HL-60/S4 (cell line): ENCODE measurements around the gene LMCD1.

Experiments
- in situ Hi-C: fragments of 300-500 bp; cut with MboI; formaldehyde crosslinking; loops from 2 replicates; pipeline ENCODE4 v1.14.3; 2022; ENCODE audit warnings: low sequenced_read_pairs

The LMCD1 gene

DNA sequence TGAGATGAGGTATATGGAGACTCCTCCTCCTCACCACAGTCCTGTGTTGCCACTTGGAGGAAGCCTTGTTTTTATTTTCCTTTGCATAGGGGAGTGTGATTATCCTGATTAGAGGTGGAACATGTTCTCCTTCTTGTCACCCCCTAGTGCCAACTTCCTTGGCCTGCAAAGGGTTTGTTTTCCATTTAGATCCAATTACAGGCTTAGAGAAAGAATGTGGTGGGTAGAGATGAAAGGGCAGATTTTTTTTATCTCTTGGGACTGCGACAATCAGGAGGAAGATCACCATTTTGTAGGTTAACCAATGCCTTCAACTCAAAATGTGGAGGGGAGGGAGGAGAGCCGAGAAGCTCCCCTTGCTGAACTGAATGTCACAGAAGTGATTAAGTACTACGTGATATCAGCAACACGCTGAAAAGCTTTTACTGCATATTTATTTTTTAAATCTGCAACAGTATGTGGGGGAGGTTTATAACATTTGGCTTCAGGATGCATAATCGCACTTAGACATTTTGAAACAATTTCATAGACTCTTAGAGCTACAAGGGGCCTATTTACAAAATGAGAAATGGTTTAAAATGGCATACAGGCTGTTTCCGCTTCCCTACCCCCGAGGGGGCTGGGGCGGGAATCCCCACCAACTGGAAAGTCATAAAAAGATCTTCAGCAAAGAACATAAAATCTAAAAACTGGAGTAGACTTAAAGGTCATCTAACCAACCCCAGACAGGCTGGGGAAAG lies 2.4 kb downstream of the LMCD1 start:
- in situ Hi-C loops: no loop called here

DNA sequence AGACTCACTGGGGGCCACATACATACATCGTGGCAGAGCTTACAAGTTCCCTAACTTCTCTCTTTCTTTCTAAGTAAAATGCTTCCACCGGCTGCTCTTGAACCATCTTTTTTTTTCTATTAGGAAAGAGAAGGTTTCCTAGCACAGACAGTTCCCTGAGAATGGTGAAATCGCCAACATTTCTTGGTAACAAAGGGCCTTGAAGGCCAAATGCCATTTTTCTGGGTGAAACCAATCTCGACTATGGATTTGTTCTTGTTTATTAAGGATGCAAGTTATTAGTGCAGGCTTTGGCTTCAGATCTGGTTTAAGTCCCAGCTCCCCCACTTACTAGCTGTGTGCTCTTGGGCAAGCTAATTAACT lies 3.0 kb downstream of the LMCD1 start:
- in situ Hi-C loops: no loop called here

DNA sequence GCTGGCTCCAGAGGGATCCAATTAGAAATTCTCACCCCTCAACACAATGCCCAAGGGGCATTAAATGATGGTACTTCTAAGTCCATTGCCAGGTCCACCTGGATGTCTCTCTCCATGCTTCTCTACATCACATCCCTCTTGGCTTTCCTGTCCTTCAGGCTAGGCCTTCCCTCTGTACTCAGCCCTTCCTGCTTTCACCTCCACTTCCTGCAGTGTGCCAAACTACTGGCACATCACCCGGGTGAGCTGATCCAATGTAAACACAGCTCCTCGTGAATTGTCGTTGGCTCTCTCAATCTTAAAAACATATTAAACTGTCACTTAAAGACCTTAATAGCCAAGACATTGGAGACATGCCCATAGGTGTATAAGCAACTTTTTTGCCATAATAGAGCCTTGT lies 4.0 kb downstream of the LMCD1 start:
- in situ Hi-C loops: no loop called here

DNA sequence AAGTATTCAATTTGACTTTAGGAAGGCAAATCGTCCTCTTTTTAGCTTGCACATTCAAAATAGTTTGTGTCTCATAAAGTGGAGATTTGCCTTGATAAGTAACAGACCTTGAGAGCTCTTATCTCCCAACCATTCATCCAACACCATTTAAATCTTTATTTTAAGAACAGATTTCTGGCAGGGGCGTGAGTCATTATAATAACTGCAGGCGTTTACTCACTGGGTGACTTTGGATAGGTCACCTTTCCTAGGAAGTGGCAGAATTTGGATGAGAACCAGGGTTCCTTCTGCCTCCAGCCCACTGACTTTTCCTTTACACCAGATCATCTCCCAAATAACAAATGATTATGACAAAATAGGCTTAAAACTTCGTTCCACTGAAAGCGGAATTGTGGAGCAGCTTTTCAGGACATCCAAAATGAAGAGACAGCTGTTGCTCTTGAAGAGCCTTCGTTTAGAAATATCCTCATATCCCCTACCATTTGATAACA lies 5.0 kb downstream of the LMCD1 start:
- in situ Hi-C loops: no loop called here

DNA sequence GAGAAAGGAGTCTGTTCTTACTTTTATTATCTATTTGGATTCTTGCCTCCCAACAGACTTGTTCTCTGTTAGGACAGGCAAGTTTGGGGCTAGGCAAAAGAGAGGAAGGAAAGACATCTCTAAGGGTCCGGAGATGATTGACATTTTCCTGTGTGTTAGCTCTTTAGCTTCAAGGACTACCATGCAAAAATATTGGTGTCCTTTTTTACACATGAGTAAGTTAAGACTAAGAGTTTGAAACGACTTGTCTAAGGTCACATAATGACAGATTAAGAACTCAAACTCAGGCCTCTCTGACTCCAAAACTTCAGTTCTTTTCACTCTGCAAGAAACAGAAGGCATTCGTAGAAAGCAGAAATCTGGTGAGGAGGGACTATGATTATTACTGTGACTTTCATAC lies 5.9 kb downstream of the LMCD1 start:
- in situ Hi-C loops: no loop called here

DNA sequence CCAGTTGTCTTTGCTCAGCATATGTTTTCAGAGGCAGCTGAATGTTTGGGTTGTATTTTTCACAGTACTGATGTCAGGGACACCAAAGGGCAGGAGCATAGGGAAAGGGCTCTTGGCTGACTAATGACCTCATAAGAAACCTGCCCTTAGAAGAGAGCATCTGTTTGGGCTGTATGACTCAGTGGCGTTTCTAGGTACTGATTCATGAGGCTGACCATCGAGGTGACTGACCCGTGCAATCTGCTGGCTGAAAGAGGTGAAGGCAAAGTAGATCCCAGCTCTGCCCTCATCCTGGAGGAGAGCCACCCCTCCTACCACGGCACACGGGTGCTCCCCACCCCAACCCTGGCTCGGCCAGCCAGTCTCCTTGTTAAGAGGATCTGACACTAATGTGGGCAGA lies 8.3 kb downstream of the LMCD1 start:
- in situ Hi-C loops: no loop called here

DNA sequence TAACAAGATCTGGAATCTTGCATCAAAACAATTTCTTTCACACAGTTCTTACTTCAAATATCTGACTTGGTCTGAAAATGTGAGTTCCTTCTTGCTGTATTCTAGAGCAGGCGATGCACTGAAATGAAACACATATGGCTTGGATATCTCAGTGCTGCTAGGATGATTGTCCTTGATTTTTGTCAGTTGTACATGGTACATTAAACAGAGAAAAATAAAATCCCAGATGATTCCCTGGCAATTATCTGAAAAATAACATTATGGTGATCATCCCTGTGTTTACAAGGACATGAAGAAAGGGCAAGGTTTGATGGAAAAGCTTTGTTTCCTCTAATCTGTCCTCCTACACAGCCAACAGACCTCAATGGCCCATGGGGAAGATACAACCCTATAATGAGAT lies 10.6 kb downstream of the LMCD1 start:
- in situ Hi-C loops: no loop called here

DNA sequence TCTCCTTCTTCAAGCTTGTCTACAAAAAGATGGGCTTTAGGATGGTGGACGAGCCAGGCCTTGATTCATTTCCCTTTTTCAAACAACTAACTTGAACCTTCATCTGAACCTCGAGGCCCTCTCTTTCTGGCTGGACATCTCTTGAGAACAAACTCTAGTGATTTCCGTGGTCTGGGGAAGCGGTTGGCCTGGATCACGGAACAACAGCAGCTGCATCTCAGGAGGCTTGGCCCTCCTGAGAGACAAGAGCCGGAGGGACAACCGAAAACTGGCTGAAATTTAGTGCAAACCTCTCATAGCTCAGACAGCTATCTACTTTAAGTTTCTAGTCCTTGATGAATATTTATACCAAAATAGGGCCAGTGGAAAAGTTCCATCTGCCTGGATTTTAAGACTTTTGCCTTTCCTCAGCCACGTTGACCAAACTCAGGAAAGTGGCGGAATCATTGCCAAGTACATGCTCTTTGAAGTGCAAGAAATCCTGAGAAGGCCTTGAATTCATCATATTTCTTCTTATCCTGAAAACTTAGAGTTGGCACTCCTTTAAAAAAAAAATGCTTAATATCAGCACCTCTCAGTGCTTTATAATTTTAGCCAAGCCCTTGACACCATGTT lies 14.5 kb downstream of the LMCD1 start:
- in situ Hi-C loops: no loop called here

DNA sequence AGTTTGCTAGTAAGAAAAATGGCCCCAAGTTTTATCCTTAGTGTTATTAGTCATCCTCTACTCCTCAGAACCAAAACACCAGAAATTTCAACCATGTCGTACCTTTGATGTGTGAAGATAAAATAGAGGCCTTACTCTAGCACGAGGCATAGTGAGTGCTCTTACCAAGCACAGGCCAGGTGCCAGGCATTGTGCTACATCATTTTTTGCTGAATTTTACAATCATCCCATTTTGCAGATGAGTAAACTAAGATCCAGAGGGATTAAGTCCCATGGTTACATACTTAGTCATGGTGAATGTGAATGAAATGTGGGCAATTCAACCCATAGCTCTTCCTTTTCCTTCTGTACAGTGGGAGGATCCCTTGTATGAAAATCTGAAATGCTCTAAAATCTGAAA lies 15.2 kb downstream of the LMCD1 start:
- in situ Hi-C loops: no loop called here

DNA sequence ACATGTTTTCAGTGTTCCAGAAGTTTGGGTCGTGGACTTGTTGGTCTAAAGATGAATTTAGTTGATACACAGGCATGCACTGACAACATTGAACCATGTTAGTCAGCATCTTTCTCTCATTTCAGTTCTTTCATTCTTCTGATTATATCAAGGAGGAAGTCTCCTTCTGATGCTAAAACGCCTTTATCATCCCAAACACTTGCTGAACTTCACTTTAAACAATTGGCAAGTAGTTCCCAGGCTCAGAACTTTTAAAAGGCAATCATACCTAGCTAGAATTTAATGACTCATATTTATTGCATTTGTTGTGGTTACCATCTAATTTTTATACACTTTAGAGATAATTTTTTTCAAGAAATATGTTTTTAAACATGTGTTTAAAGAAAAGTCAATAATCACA lies 15.9 kb downstream of the LMCD1 start:
- in situ Hi-C loops: no loop called here

DNA sequence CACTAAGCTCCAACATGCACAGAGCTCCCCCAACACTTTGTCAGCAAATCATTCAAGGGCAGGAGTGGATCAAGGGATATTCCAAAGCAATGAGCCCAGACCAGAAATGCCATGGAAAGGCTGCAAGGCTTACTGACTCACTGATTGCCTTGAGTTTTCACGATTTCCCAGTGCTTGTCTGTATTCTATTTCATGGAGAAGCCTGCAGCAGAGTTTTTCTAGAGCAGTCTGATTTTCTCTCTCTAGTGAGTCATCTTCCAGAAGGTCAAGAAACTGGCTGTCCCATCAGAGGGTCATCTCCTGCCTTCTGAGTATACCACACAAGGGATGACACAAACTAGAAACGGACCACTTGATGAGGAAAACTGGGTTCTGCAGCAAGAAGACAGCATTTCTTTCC lies 16.5 kb downstream of the LMCD1 start:
- in situ Hi-C loops: no loop called here

DNA sequence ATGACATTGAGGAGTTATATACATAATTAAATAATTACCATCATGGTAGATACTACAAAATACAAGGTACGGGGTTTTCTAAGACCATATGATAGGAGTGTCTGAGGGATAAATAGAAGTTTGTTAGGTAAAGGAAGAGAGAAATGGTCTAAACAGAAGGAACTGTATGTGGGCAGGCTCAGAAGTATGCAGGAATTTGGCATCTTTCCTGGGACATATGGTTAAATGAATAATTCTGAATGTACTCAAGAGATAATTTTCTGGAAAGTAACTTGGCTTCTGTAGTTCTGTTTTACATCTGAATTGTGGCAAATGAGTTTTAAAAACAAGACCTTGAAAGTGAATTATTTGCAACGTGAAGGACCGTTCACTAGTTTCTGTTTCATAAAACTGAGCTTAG lies 17.5 kb downstream of the LMCD1 start:
- in situ Hi-C loops: no loop called here

DNA sequence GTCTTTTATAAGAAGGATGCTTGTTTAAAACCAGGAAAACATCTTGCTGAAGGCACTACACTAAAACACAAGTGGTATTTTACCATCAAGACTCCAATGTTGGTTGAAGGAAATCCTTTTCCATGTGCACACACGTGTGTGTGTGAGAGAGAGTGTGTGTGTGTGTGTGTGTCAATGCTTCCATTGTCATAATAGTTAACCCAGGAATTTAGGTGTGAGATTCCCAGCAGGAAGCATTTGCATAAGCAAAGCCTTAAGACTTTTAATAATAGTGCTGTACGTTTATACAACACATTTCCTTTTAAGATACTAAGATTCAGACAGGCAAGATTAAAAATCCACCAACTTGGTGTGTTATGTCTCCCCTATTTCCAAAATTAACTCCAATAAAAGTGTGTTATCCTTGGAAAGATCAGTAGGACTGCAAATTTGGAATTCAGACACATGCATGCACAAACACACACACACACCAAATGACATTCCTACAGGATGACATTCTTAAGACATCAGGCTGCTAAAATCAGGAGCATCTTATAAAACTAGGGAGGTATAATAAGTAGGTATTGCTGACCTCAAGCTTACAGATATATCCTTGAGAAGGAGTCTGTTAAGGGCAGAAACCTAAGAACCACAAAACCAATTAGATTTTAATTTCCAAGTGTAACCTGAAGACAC lies 18.3 kb downstream of the LMCD1 start:
- in situ Hi-C loops: no loop called here

DNA sequence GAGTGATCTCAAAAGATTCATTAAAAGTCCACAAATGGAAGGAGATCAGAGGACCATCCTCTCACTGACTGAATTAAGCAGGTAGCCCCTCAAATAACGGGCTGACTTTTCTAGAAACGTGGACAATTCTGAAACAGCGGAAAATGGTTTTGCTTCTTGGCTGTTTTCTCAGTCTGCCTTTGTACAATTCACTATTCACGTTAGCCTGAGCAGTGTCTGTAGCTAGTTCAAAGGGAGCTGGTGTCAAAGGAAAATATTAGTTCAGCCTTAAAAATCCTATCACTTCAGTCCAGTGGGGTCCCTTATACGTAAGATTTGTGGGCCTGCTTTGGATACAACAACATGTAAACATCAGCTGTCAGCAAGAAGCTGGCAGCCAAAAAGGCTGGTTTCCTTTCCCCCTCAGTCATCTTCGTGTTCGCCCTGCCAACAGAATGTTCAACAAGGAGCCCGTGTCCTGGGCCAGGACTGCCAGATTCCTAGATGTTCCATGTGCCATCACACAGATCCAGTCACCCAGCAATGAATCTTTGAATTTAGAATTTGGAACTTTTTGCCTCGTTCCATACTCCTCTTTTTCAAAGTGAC lies 19.3 kb downstream of the LMCD1 start:
- in situ Hi-C loops: no loop called here

DNA sequence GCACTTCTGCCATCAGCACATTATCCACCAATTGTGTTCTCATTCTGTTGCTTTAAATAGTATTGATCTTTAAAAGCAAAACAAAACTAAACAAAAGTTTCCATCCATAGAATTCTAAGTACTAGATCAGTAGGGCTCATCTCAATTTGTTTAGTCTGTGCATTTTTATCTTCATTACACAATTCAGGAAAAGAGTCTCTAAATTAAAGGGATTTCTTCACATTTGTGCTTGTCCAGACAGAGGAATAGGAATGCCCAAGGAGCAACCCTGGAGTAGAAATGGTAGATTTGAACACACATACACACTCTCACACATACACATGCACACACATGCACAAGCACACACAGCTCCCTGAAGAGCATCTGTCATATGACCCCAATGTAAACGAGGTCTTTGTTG lies 21.4 kb downstream of the LMCD1 start:
- in situ Hi-C loops: no loop called here

DNA sequence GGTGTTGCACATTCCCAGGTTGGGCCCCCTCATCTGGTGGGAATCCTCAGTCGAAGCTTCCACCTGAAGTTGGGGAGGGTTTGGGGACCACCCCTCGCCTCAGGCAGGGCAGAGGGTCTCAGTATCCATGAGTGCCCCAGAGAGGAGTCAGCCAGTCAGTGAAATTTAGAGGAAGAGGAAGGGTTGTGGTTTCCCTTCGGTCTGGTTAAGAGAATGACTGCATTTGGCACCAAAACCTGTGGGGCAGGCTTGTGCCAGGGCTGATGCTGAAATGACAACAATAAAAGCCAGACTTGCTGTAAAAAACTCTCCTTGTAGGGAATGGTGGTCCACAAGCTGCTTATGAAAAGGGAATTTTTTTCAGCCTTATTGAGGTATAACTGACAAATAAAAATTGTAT lies 22.6 kb downstream of the LMCD1 start:
- in situ Hi-C loops: no loop called here

DNA sequence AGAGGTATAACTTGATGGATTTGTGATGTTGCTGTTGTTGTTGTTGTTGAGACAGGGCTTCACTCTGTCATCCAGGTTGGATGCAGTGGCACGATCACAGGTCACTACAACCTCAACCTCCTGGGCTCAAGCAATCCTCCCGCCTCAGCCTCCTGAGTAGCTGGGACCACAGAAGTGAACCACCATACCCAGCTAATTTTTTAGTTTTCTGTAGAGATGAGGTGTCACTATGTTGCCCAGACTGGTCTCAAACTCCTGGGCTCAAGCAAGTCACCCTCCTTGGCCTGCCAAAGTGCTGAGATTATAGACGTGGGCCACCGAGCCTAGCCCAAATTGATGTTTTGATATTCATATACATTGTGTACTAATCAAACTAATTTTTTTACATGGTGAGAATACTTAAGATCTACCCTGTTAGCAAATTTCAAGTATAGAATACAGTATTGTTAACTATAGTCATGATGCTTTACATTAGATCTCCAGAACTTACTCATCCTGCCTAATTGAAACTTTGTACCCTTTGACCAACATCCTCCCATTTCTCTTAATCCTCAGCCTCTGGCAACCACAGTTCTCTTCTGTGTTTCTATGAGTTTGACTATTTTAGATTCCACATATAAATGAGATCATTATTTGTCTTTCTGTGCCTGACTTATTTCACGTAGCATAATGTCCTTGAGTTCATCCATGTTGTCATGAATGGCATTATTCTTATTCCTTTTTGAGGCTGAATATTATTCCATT lies 23.2 kb downstream of the LMCD1 start:
- in situ Hi-C loops: no loop called here

DNA sequence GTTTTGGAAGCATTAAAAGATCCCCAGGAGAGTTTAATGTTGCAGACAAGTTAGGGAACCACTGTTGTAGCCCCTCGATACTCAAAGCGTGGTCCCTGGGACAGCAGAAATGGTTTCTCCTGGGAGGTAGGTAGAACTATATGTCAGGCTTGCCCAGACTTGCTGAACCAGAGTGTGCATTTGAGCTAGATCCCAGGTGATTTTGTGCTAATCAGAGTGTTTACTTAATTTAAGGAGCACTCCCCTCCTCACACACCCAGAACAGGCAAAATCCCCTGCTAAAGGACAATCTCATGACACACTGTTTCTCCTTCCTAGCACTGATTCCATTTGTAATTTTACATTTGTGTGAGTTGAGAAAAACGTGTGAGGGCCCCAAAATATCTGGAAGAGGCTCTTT lies 24.3 kb downstream of the LMCD1 start:
- in situ Hi-C loops: no loop called here

DNA sequence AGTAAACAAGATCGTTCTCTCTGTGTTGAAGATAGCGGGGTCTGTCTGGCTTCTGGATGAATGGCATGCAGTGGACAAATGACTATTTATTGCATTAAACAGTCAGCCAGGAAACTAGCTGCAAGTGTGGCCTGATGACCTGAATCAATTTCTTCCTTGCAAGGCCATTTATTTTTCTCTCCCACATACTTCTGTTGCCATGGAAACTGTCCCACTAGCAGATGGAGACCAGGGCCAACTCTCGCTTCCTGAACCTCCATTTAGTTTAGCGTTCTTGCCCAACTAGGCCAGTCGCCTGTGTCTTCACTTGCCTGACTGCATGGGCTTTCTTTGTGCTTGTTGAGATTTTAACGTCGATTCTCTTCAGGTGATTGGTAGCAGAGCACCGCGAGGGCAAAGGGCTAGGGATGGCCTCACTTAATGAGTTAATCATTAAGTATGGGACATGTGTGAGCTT lies 27.6 kb downstream of the LMCD1 start:
- in situ Hi-C loops: no loop called here

DNA sequence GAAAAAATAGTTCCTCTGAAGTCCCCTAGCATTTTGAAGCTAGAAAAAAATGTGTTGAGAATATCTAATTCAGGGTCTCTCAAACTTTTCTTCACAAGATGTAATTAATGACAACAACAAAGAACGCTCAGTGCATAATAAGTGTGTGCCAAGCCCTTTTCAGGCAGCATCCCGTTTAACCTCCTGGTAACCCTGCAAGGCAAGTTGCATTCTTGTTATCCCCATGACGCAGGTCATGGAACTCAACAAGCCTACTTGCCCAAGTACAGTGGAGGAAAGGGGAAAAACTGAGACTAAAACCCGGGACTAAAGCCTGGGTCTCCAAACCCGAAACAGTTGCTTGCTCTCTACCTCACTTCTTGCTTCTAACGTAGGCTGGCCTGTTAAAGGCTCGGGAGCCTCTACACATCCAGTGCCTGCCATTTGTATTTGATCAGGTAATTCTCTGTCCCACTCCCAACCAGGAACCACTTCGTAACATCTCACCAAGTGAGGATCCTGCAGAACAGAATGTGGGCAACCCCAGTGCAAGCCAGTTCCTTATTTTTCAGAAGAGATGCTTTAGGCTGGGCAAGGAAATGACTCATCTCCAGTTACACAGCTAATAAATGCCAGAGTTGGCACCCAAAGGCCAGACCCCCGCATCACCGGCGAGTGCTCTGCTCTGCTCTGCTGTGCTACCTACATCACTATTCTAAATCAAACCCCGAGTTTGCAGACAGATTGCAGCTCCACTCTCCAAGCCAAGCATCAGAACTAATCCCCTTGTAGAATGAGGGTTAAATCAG lies 28.3 kb downstream of the LMCD1 start:
- in situ Hi-C loops: no loop called here
